ENCODE data around the gene KIF16B.
"Not testable (repeated sequence)": the region's sequence is repeated elsewhere in the genome, so short reads cannot be mapped to it uniquely, and the experiment has no call there.

KIF16B gene

GRCh38 chr20:16554766-16555543 is 18.3 kb downstream of the KIF16B start:
- DNase-seq, result no peak

- no peak for DNase-seq
Measured at GRCh38 chr20:16553684-16554083, 19.6 kb downstream of the KIF16B start.

GRCh38 chr20:16553101-16553500 is 20.1 kb downstream of the KIF16B start:
- no peak for DNase-seq

GRCh38 chr20:16552015-16552414 is 21.2 kb downstream of the KIF16B start:
- no peak for DNase-seq

GRCh38 chr20:16551607-16552006 is 21.6 kb downstream of the KIF16B start:
- no peak for DNase-seq

GRCh38 chr20:16548068-16548672 is 25.1 kb downstream of the KIF16B start:
- DNase-seq, result no peak

GRCh38 chr20:16544949-16545348 is 28.3 kb downstream of the KIF16B start:
- no peak for DNase-seq

- DNase-seq, result no peak
Measured at GRCh38 chr20:16542477-16542876, 30.8 kb downstream of the KIF16B start.

- no peak for DNase-seq
Measured at GRCh38 chr20:16541878-16542277, 31.4 kb downstream of the KIF16B start.

- no peak for DNase-seq
Measured at GRCh38 chr20:16541226-16541625, 32.0 kb downstream of the KIF16B start.

- no peak for DNase-seq
Measured at GRCh38 chr20:16539280-16540021, 33.8 kb downstream of the KIF16B start.

GRCh38 chr20:16538779-16539178 is 34.5 kb downstream of the KIF16B start:
- no peak for DNase-seq

- no peak for DNase-seq
Measured at GRCh38 chr20:16537918-16538317, 35.3 kb downstream of the KIF16B start.

GRCh38 chr20:16537025-16537665 is 36.1 kb downstream of the KIF16B start:
- DNase-seq, result no peak

GRCh38 chr20:16535277-16535676 is 38.0 kb downstream of the KIF16B start:
- DNase-seq, result no peak

GRCh38 chr20:16533502-16533901 is 39.7 kb downstream of the KIF16B start:
- DNase-seq, result no peak

GRCh38 chr20:16531485-16531884 is 41.8 kb downstream of the KIF16B start:
- no peak for DNase-seq

GRCh38 chr20:16530201-16530681 is 43.0 kb downstream of the KIF16B start:
- DNase-seq, result no peak

GRCh38 chr20:16528078-16528477 is 45.2 kb downstream of the KIF16B start:
- no peak for DNase-seq

GRCh38 chr20:16527438-16527837 is 45.8 kb downstream of the KIF16B start:
- DNase-seq, result no peak

GRCh38 chr20:16526433-16527380 is 46.5 kb downstream of the KIF16B start:
- DNase-seq, result no peak

- not testable (repeated sequence) for DNase-seq
Measured at GRCh38 chr20:16522651-16523050, 50.6 kb downstream of the KIF16B start.
